ENCODE measurements around the gene FEM1A. TPM values are rescaled to one million over a fixed set of nuclear protein-coding genes. Genes with fewer than 3 reads are reported as not detected.
A peak's percentile ranks its signal among the peaks of the same experiment; 100 is the strongest.

The FEM1A gene
- total and polyA plus RNA-seq, 2 of the 13 experiments (the other 11 are each of a cell fraction or from before 2014, with no cell fraction given) = 3.2 to 10.8 TPM

GRCh38 chr19:4849019-4849418 lies 57.5 kb downstream of the FEM1A start:
- in situ Hi-C loops (cut with HindIII; ENCODE audit: extremely low pct_ligation_motif_present, low pct_unique_long_range_greater_than_20kb) = no loop called here
- POLR2A ChIA-PET = interaction anchor here (0.7 kb wide), 1 partner anchor 20 kb away, joined by 3 read pairs; no protein-coding TSS in a partner anchor
- H3K27ac ChIP-seq (ENCODE audit: extremely low read length, insufficient read depth, low read length) = no peak overlapping the region

More at GRCh38 chr19:4849019-4849418, 57.5 kb downstream of the FEM1A start:
- no peak overlapping the region for H3K4me3 ChIP-seq (replicated peaks in 1 of 3; ENCODE audit: insufficient read depth in 1 of 3, low read depth in 2 of 3, low read length in 3 of 3)
- peaks cover 11 to 30% of the 10 kb centered on the region in 2 experiments; a peak in 4 of 5 replicates for H3K36me3 ChIP-seq (replicated peaks in 1 of 2; ENCODE audit: control insufficient read depth in 1 of 2, insufficient read depth in 2 of 2, low read length in 2 of 2)
- no peaks in the 10 kb centered on the region for H3K79me2 ChIP-seq (ENCODE audit: insufficient read depth, low read length)
- H4K20me1 ChIP-seq (ENCODE audit: insufficient read depth, low read length) = no peaks in the 10 kb centered on the region
- H3K4me2 ChIP-seq (ENCODE audit: low read depth, low read length) = no peak overlapping the region
- CTCF ChIA-PET (ENCODE audit: low intra/inter-chr PET ratio, low total read pairs) = interaction anchor here (1.5 kb wide), 2 partner anchors 37 to 40 kb away, joined by 3 to 4 read pairs; no protein-coding TSS in a partner anchor
- WGBS (ENCODE audit: low lambda C conversion rate) = 95% methylated on average over 7 of the region's 7 CpGs
- FAIRE-seq (no peak), DNase-seq (ENCODE audit: low spot score) (no peak), ATAC-seq (no peak)
- intact Hi-C loops (cut with micrococcal nuclease; ENCODE audit: unreplicated experiment) = no loop called here
- peak; percentile 36; the same call in 1 of the 2 replicates for TF ChIP-seq ZNF121 (CRISPR knock-in tag; IDR thresholded peaks at IDR 0.05)
- no peak for TF ChIP-seq AHR (CRISPR knock-in tag; IDR thresholded peaks at IDR 0.05)
- H3K9me3 ChIP-seq (ENCODE audit: low read length) = no peaks in the 10 kb centered on the region
- no peak overlapping the region for H3K9ac ChIP-seq (ENCODE audit: insufficient read depth, low read depth, low read length)
- H3K27me3 ChIP-seq (ENCODE audit: control insufficient read depth in 1 of 2, insufficient read depth in 2 of 2, low read length in 2 of 2) = no peaks in the 10 kb centered on the region
- H2AFZ ChIP-seq (ENCODE audit: low read length) = no peak overlapping the region
- peaks cover 28% of the 10 kb centered on the region for H3K4me1 ChIP-seq (ENCODE audit: insufficient read depth, low read length)
- BruUV-seq (replicated peaks) = no TSS peak

Small RNA genes lying within 50 kb of the gene (microRNA-seq; reads per million reads assigned to microRNA genes)
- gene MIR7-3 = 3.1 reads per million, percentile 20 among the genes with 10 or more reads in this experiment

Small RNA genes lying within 50 kb of the gene (small RNA-seq; reads per million reads assigned to genes)
- gene MIR7-3 (ENCODE audit: insufficient read depth in 2 of 3, insufficient read length in 3 of 3, low read depth in 2 of 3, low replicate concordance in 1 of 3) = 0 to 1.9 (median 0) reads per million in 3 experiments

Other genes starting within 250 kb of the FEM1A start
- 37.0 and 67.1 TPM in 2 replicates for gene SEMA6B, start 232.1 kb upstream of the FEM1A start, total RNA-seq (2016; rRNA removed; fragmentation: Illumina TruSeq; extraction: Trizol)
- 45.5 and 56.2 TPM in 2 replicates for gene SEMA6B, start 232.1 kb upstream of the FEM1A start, polyA plus RNA-seq (2011; rRNA removed)
- gene TNFAIP8L1, start 152.2 kb upstream of the FEM1A start, total RNA-seq (2016; rRNA removed; fragmentation: Illumina TruSeq; extraction: Trizol) = 18.9 and 21.4 TPM in 2 replicates
- 13.4 and 14.2 TPM in 2 replicates for gene TNFAIP8L1, start 152.2 kb upstream of the FEM1A start, polyA plus RNA-seq (2011; rRNA removed)
- 51.2 and 116 TPM in 2 replicates for gene MYDGF, start 121.4 kb upstream of the FEM1A start, total RNA-seq (2016; rRNA removed; fragmentation: Illumina TruSeq; extraction: Trizol)
- gene MYDGF, start 121.4 kb upstream of the FEM1A start, polyA plus RNA-seq (2011; rRNA removed) = 195 and 198 TPM in 2 replicates
- gene DPP9, start 67.9 kb upstream of the FEM1A start, total RNA-seq (2016; rRNA removed; fragmentation: Illumina TruSeq; extraction: Trizol) = 25.8 and 26.6 TPM in 2 replicates
- 8.4 and 9.4 TPM in 2 replicates for gene DPP9, start 67.9 kb upstream of the FEM1A start, polyA plus RNA-seq (2011; rRNA removed)
- gene TICAM1, start 40.0 kb downstream of the FEM1A start, total RNA-seq (2016; rRNA removed; fragmentation: Illumina TruSeq; extraction: Trizol) = 0.95 and 1.3 TPM in 2 replicates
- gene TICAM1, start 40.0 kb downstream of the FEM1A start, polyA plus RNA-seq (2011; rRNA removed) = 0.33 and 0.61 TPM in 2 replicates
- gene PLIN3, start 75.9 kb downstream of the FEM1A start, total RNA-seq (2016; rRNA removed; fragmentation: Illumina TruSeq; extraction: Trizol) = 49.3 and 59.8 TPM in 2 replicates
- gene PLIN3, start 75.9 kb downstream of the FEM1A start, polyA plus RNA-seq (2011; rRNA removed) = 57.9 and 69.4 TPM in 2 replicates
- not detected in 2 replicates for gene ARRDC5, start 111.2 kb downstream of the FEM1A start, total RNA-seq (2016; rRNA removed; fragmentation: Illumina TruSeq; extraction: Trizol)
- gene ARRDC5, start 111.2 kb downstream of the FEM1A start, polyA plus RNA-seq (2011; rRNA removed) = not detected in 2 replicates
- 77.7 and 78.4 TPM in 2 replicates for gene UHRF1, start 117.8 kb downstream of the FEM1A start, total RNA-seq (2016; rRNA removed; fragmentation: Illumina TruSeq; extraction: Trizol)
- 6.6 and 6.8 TPM in 2 replicates for gene UHRF1, start 117.8 kb downstream of the FEM1A start, polyA plus RNA-seq (2011; rRNA removed)
- gene KDM4B, start 177.4 kb downstream of the FEM1A start, total RNA-seq (2016; rRNA removed; fragmentation: Illumina TruSeq; extraction: Trizol) = 4.4 and 4.9 TPM in 2 replicates
- 14.6 and 18.6 TPM in 2 replicates for gene KDM4B, start 177.4 kb downstream of the FEM1A start, polyA plus RNA-seq (2011; rRNA removed)